ENCODE results near the gene KCNAB2.
A peak's percentile ranks its signal among the peaks of the same experiment; 100 is the strongest.

KCNAB2 gene

GRCh38 chr1:6039031-6039430 is 6.7 kb upstream of the KCNAB2 start:
- Histone ChIP-seq H3K4me1 (peaks cover 98% of the 10 kb centered on the region), H3K36me3 (peaks cover 63% of the 10 kb centered on the region), H4K20me1 (peaks cover 99% of the 10 kb centered on the region), H3K9me3 (no peaks in the 10 kb centered on the region), H3K4me3 (no peak overlapping the region), H3K27me3 (no peaks in the 10 kb centered on the region), H3K9ac (no peak overlapping the region; the same call in 1 of the 2 replicates), H3K4me2 (peak overlapping the region; percentile 92), H3K27ac (peak overlapping the region; percentile 56)
- TF ChIP-seq Cebpa-rat (IDR thresholded peaks at IDR 0.05), result no peak

GRCh38 chr1:6040444-6040843 is 5.2 kb upstream of the KCNAB2 start:
- peak overlapping the region; percentile 92 for H3K4me2 ChIP-seq
- peaks cover 98% of the 10 kb centered on the region for H3K4me1 ChIP-seq
- H4K20me1 ChIP-seq, result peaks cover 99% of the 10 kb centered on the region
- H3K27me3 ChIP-seq, result no peaks in the 10 kb centered on the region
- H3K9ac ChIP-seq, result 0 out of 2 replicates have a peak overlapping the region, but pooled peaks have one; percentile 29
- H3K27ac ChIP-seq, result peak overlapping the region; percentile 56
- peaks cover 64% of the 10 kb centered on the region for H3K36me3 ChIP-seq
- no peak for TF ChIP-seq Cebpa-rat (IDR thresholded peaks at IDR 0.05)
- peak overlapping the region; percentile 17; the same call in 1 of the 2 replicates for H3K4me3 ChIP-seq
- H3K9me3 ChIP-seq, result no peaks in the 10 kb centered on the region

GRCh38 chr1:6040861-6041415 is 4.8 kb upstream of the KCNAB2 start:
- Histone ChIP-seq H3K4me2 (peak overlapping the region; percentile 92), H4K20me1 (peaks cover 99% of the 10 kb centered on the region), H3K36me3 (peaks cover 65% of the 10 kb centered on the region)

DNA sequence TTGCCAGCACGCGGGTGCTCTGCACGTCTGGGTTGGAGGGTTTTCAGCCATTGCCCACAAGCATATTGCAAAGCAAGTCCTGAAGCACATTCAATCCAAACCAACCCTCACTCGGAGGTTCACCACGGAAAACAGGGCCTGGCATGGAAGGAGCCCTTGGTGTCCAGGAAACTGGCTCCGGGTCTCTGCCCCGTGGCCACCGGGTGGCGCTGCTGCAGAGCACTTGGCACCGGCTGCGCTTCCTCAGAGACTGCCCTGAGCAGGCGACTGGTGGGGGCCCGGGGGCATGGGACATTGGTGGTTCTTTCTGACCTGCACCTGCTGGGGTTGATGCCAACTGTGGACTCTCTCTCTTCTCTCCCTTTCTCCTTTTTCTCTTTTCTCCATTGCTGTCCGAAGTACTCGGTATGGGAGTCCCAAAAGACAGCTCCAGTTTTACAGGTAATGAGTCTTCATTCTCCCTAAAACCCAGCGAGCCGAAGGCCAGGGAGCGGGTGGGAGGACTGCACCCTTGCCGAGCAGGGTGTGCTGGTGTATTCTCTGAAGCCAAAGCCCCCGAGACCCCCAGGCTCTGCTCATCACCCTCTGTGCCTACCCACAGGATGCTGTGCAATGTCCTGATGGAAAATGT is 4.1 kb upstream of the KCNAB2 start:
- Histone ChIP-seq H3K36me3 (peaks cover 70% of the 10 kb centered on the region), H3K4me3 (peak overlapping the region; percentile 17), H3K27me3 (no peaks in the 10 kb centered on the region), H4K20me1 (peaks cover 99% of the 10 kb centered on the region), H3K4me2 (peak overlapping the region; percentile 92), H3K9me3 (no peaks in the 10 kb centered on the region), H3K4me1 (peaks cover 98% of the 10 kb centered on the region), H3K9ac (peak overlapping the region; percentile 29; the same call in 1 of the 2 replicates), H3K27ac (peak overlapping the region; percentile 56; the same call in 1 of the 2 replicates)
- TF ChIP-seq Cebpa-rat (IDR thresholded peaks at IDR 0.05), result no peak

More at GRCh38 chr1:6040861-6041415, 4.8 kb upstream of the KCNAB2 start:
- Histone ChIP-seq H3K27me3 (no peaks in the 10 kb centered on the region), H3K4me1 (peaks cover 98% of the 10 kb centered on the region), H3K4me3 (peak overlapping the region; percentile 17), H3K9me3 (no peaks in the 10 kb centered on the region), H3K9ac (0 out of 2 replicates have a peak overlapping the region, but pooled peaks have one; percentile 29), H3K27ac (peak overlapping the region; percentile 56; the same call in 1 of the 2 replicates)
- TF ChIP-seq Cebpa-rat (IDR thresholded peaks at IDR 0.05), result no peak

DNA sequence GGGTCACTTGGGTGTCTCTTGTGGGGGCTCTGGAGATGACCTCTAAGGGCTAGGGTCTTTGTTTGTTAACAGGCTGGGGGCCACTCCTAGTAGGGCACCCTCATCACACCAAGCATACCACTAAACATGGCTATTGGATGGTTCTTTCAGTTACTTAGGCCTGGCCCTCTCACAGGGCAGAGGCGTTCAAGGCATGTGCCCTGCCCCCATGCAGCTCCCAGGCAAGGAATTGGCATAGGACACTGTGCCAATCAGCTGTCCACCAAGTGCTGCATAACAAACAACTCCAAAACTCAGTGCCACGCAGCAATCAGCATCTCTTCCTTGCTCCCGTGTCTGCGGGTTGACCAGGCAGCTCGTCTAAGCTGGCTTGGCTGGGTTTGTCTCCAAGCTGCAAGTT is 2.1 kb upstream of the KCNAB2 start:
- Histone ChIP-seq H3K4me3 (no peak overlapping the region), H4K20me1 (peaks cover 99% of the 10 kb centered on the region), H3K9me3 (no peaks in the 10 kb centered on the region), H3K27me3 (no peaks in the 10 kb centered on the region), H3K4me1 (peaks cover 98% of the 10 kb centered on the region), H3K4me2 (peak overlapping the region; percentile 65), H3K27ac (no peak overlapping the region), H3K36me3 (peaks cover 88% of the 10 kb centered on the region), H3K9ac (no peak overlapping the region)
- TF ChIP-seq Cebpa-rat (IDR thresholded peaks at IDR 0.05), result no peak

- H3K36me3 ChIP-seq, result peaks cover 88% of the 10 kb centered on the region
- peaks cover 99% of the 10 kb centered on the region for H4K20me1 ChIP-seq
- no peaks in the 10 kb centered on the region for H3K9me3 ChIP-seq
- peak overlapping the region; percentile 65 for H3K4me2 ChIP-seq
- H3K4me3 ChIP-seq, result no peak overlapping the region
- no peaks in the 10 kb centered on the region for H3K27me3 ChIP-seq
- H3K27ac ChIP-seq, result peak overlapping the region; percentile 22
- peak overlapping the region; percentile 38; the same call in 1 of the 2 replicates for H3K9ac ChIP-seq
- H3K4me1 ChIP-seq, result peaks cover 92% of the 10 kb centered on the region
- TF ChIP-seq Cebpa-rat (IDR thresholded peaks at IDR 0.05), result no peak
Observed at GRCh38 chr1:6044481-6045109, 1.1 kb upstream of the KCNAB2 start.

- peaks cover 88% of the 10 kb centered on the region for H3K36me3 ChIP-seq
- H3K4me1 ChIP-seq, result peaks cover 87% of the 10 kb centered on the region
Observed at GRCh38 chr1:6045110-6045502, 582 bp upstream of the KCNAB2 start.

DNA sequence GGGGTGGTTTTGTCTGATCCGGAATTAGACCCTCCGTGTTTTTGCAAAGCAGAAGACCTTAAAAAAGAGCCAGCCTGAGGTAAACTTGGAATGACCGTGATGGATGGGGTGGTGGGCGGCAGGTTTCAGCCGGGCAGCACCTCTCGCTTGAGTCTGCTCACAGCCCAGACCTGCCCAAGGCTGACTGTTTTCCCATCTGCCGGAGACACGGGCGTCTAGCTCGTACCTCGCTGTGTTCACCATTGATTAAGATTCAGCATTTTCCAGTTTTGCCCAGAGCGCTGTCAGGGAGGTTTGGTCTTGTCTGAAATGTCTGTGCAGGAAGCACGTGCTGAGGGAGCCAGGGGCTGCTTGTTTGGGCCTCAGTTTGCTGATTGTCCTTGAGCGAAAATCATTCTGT is 591 bp downstream of the KCNAB2 start:
- Histone ChIP-seq H4K20me1 (peaks cover 99% of the 10 kb centered on the region), H3K27ac (no peak overlapping the region), H3K4me2 (peak overlapping the region; percentile 26; the same call in 1 of the 2 replicates), H3K9me3 (no peaks in the 10 kb centered on the region), H3K9ac (no peak overlapping the region), H3K27me3 (no peaks in the 10 kb centered on the region), H3K4me3 (no peak overlapping the region), H3K36me3 (peaks cover 96% of the 10 kb centered on the region), H3K4me1 (peaks cover 75% of the 10 kb centered on the region)
- no peak for TF ChIP-seq Cebpa-rat (IDR thresholded peaks at IDR 0.05)

More at GRCh38 chr1:6045110-6045502, 582 bp upstream of the KCNAB2 start:
- Histone ChIP-seq H3K27ac (peak overlapping the region; percentile 22; the same call in 1 of the 2 replicates), H3K9ac (no peak overlapping the region), H3K4me3 (no peak overlapping the region), H3K4me2 (peak overlapping the region; percentile 65), H4K20me1 (peaks cover 99% of the 10 kb centered on the region), H3K27me3 (no peaks in the 10 kb centered on the region), H3K9me3 (no peaks in the 10 kb centered on the region)
- no peak for TF ChIP-seq Cebpa-rat (IDR thresholded peaks at IDR 0.05)

DNA sequence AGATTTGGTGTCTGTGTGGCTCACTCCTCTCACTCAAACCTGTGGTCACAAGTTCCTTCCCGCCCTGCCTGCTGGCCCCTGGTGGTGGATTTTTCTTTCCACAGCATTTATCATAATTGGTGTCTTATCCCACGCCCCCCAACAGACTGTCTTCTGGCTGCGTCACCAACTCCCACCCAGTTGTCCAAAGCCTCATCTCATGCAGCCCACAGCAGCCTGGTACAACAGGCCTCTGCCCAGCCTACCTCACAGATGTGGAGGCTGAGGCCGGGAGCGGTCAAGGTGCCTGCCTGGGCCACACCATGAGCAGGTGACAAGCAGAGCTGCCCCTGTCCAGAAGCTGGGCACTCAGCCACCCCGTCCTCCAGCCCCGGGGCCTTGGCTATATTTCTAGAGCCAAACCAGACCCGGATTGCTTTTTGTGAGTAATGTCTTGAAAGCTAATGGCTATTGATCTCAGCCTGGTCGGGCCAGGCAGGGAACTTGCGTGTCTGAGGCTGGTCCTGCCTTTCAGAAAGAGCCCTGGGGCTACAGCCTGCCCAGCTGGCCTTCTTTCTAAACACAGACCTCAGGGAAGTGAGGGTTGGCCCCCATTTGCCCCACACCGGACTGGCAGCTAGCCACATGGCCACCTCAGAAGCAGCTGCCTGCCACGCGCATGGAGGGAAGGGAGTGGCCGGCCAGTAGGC is 2.6 kb downstream of the KCNAB2 start:
- no peak overlapping the region for H3K9ac ChIP-seq
- no peak overlapping the region for H3K4me2 ChIP-seq
- peaks cover 88% of the 10 kb centered on the region for H3K36me3 ChIP-seq
- no peak overlapping the region for H3K4me3 ChIP-seq
- H4K20me1 ChIP-seq, result peaks cover 100% of the 10 kb centered on the region
- no peaks in the 10 kb centered on the region for H3K9me3 ChIP-seq
- H3K27ac ChIP-seq, result no peak overlapping the region
- peaks cover 62% of the 10 kb centered on the region for H3K4me1 ChIP-seq
- H3K27me3 ChIP-seq, result no peaks in the 10 kb centered on the region
- TF ChIP-seq Cebpa-rat (IDR thresholded peaks at IDR 0.05), result no peak
